Activated gamma-delta T cell treated with anti-CD3 and anti-CD28 coated beads, Interleukin-2, amount 50 U/mL, for 16 hours (primary cell): Measurements from ENCODE around the gene RECK.

Source experiments
- DNase-seq: peaks from one replicate; pipeline ENCODE4 v3.0.0-alpha.2; 2020; ENCODE audit warnings: low read depth

RECK gene

GRCh38 chr9:36140086-36141084 lies 103.7 kb downstream of the RECK start:
- no peak for DNase-seq

- DNase-seq, result no peak
These were observed 104.6 kb downstream of the RECK start for GRCh38 chr9:36141288-36141687.

GRCh38 chr9:36141761-36142160 lies 105.0 kb downstream of the RECK start:
- no peak for DNase-seq

GRCh38 chr9:36142510-36143244 lies 106.0 kb downstream of the RECK start:
- DNase-seq, result no peak

GRCh38 chr9:36143245-36143641 lies 106.5 kb downstream of the RECK start:
- DNase-seq, result no peak

GRCh38 chr9:36144309-36145232 lies 107.9 kb downstream of the RECK start:
- no peak for DNase-seq

- no peak for DNase-seq
These were observed 109.3 kb downstream of the RECK start for GRCh38 chr9:36145970-36146369.

- no peak for DNase-seq
These were observed 109.9 kb downstream of the RECK start for GRCh38 chr9:36146651-36147050.

GRCh38 chr9:36147441-36148175 lies 110.9 kb downstream of the RECK start:
- no peak for DNase-seq

- peak; percentile 69 for DNase-seq
These were observed 111.8 kb downstream of the RECK start for GRCh38 chr9:36148311-36149051.

GRCh38 chr9:36149197-36149596 lies 112.5 kb downstream of the RECK start:
- DNase-seq, result no peak

- no peak for DNase-seq
These were observed 114.0 kb downstream of the RECK start for GRCh38 chr9:36150574-36151315.

- peak; percentile 88 for DNase-seq
These were observed 114.8 kb downstream of the RECK start for GRCh38 chr9:36151316-36152210.

GRCh38 chr9:36152741-36153438 lies 116.2 kb downstream of the RECK start:
- no peak for DNase-seq

GRCh38 chr9:36153746-36154145 lies 117.0 kb downstream of the RECK start:
- DNase-seq, result no peak

GRCh38 chr9:36154331-36154952 lies 117.7 kb downstream of the RECK start:
- no peak for DNase-seq

GRCh38 chr9:36156116-36156515 lies 119.4 kb downstream of the RECK start:
- DNase-seq, result no peak

GRCh38 chr9:36158122-36158521 lies 121.4 kb downstream of the RECK start:
- no peak for DNase-seq
